GM12874 (cell line): ENCODE results near the gene CATSPERZ.

Source experiments
- TF ChIP-seq, protein P1 (sequence below): IDR thresholded peaks from 2 replicates; pipeline ENCODE4 v1.5.1; 2011; ENCODE audit warnings: low read depth, mild to moderate bottlenecking, control low read depth, low read length, moderate library complexity; ENCODE audit not compliant: insufficient read depth

The CATSPERZ gene

DNA sequence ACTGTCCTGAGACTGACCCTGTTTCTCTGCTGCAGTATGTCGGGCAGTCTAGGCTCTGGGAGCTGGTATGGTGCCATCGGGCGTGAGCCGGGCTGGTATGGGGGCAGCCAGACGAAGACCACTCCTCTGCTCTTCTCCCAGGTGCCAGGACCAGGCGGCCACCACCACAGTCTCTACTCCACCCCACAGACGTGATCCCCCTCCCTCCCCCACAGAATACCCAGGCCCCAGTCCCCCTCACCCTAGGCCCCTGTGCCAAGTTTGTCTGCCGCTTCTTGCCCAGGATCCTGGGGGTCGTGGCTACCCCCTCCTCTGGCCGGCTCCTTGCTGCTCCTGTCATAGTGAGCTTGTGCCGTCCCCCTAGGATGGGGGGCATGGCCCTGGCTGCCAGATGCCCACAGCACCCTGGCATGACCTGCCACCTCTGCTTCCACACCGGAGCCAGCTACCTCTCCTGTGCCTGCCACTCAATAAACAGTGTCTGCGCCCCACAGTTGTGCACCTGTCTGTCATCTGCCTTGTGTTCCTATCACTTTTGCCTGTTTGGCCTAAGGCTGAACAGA lies 11.1 kb upstream of the CATSPERZ start:
- TF ChIP-seq, protein P1, sequence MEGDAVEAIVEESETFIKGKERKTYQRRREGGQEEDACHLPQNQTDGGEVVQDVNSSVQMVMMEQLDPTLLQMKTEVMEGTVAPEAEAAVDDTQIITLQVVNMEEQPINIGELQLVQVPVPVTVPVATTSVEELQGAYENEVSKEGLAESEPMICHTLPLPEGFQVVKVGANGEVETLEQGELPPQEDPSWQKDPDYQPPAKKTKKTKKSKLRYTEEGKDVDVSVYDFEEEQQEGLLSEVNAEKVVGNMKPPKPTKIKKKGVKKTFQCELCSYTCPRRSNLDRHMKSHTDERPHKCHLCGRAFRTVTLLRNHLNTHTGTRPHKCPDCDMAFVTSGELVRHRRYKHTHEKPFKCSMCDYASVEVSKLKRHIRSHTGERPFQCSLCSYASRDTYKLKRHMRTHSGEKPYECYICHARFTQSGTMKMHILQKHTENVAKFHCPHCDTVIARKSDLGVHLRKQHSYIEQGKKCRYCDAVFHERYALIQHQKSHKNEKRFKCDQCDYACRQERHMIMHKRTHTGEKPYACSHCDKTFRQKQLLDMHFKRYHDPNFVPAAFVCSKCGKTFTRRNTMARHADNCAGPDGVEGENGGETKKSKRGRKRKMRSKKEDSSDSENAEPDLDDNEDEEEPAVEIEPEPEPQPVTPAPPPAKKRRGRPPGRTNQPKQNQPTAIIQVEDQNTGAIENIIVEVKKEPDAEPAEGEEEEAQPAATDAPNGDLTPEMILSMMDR: no peak

DNA sequence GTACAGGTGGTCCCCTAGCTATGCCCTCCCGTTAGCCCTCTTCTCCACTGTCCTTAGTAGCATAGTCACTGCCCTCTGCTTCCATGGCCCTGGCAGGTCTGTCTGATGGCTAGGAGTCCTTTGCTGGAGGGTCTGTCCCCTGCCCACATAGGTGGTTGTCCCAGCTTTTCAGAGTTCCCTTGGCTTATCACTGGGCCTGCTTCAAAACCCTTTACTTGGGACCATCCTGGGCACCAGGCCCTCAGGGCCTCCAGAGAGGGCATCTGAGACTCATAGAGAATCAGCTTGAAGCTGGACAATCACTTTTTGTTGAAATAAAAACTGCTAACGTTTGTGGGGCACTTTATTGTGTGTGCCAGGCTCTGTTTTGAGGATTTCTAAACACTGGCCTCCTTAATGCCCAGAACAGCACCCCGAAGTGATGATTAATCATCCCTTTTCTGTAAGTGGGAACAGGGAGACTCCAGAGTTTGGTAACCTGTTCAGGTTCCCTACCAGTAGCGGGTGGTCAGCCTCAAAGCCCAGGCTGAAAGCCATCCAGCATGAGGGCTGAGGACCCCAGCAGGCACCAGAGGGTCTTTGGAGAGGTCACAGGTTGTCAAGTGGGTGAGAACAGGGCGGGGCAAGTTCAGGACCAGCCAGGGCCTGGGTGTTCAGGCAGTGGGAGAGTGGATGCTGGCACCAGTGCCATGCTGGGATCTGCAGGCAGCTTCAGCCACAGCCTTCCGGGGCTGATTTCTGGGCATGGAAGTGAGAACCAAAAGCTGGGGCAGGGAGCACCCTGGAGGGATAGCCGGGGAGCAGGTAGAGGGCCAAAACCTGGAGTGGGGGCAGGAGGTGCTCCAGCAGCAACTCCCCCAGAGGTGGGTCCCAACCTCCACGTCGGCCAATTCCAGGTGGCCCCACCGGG lies 9.6 kb upstream of the CATSPERZ start:
- TF ChIP-seq, protein P1: no peak

DNA sequence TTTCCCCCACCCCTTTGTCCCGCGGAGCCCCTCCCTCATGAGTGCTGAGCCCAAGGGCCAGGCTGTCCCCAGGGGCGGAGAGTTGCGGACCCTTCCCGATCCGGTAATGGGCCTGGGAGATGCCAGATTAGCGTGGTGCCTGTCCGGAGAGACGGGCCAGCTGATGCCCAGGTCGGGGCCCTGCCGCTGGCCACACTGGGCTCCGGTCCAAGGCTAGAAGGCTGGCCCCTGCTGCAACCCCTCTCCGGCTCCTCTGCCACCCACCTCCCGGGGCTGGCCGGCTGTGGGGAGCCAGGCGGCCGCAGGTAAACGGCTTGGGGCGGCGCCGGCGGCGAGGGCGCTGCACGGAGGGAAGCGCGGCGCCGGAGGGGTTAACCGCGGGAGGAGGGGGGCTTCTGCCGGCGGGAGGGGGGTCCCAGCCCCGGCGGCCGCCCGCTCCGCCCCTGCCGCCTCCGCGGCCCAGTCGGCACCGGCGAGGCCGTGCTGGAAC lies 8.9 kb upstream of the CATSPERZ start, which contains the start of gene KCNK4:
KCNK4 (plus strand) TSS at position 41 of the 490 bp plus-strand sequence. CDS start 1,717 bp downstream, outside the sequence.
- TF ChIP-seq, protein P1: no peak

DNA sequence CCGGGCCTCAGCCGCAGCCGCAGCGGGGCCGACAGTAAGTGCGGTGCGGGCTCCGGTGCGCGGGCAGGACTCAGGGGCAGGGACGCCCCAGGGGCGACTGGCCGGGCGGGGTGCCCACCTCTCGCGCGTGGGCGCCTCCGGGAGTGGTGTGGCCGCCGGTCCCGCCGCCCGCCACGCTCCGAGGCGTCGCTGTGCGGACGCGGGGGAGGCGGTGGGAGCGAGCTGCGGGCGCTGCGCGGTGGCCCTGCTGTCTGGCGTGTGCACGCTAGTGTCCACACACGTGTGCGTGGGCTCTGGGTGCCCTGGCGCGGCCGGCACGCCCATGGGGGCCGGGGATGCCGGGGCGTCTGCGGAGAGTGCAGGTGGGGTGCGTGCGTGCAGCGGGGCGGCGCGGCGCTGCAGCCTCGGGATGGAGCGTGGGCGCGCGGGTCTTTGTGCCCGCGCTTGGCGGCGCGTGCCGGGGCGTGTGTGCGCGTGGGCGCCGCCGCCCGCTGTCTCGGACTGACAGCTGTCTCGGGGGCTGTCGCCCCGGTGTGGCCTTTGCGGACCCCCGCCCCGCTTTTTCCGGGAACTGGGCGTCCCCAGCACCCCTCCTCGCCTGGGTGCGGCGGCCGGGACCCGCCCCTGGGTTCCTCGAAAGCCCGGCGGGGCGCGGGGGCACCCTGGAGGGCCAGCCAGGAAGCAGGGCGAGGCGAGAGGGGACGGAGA lies 8.3 kb upstream of the CATSPERZ start:
- TF ChIP-seq, protein P1: no peak

DNA sequence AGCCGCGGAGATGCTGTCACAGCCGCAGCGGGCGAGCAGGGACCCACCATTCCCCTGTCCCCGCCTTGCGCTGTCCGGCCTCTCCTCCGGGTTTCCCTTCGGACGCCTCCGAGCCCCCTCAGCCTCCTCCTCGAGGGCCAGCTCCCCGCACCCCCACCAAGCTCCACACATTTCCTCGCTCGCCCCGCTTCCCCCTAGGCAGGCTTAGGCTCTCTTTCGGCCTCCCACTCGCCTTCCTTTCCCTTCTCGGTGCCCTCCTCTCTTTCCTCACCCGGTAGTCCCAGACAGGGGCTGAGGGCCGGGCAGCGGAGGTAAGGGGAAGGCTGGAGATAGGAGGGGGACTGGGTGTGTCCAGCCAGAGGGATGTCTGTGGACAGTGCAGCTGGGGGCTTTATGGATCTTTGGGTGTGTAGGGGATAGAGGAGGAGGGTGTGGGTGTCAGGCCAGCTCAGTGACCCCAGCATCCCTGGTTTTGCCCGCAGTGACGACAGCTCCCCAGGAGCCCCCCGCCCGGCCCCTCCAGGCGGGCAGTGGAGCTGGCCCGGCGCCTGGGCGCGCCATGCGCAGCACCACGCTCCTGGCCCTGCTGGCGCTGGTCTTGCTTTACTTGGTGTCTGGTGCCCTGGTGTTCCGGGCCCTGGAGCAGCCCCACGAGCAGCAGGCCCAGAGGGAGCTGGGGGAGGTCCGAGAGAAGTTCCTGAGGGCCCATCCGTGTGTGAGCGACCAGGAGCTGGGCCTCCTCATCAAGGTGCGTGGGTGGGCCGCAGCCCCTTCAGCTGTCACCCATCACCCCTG lies 7.5 kb upstream of the CATSPERZ start:
- TF ChIP-seq, protein P1: no peak

DNA sequence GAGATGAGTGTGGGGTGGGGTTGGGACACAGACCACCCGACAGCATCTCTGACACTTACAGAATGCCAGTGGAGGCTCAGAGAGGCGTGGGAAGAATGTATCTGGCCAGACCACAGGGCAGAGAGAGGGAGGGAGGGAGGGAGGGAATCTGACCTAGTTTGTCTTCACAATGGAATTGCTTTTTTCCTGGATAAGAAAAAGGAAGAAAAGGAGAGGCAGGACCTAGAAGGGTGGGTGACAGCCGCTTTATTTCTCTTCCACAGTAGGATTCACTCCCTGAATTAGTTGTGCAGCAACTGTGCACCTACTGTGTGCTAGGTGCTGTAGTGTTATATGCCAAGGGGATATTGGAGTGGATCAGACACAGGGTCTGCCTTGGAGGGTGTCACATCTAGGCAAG lies 5.4 kb upstream of the CATSPERZ start:
- TF ChIP-seq, protein P1: no peak
